Measurements from ENCODE around the gene SLC36A1. TPM values are rescaled to one million over a fixed set of nuclear protein-coding genes. Genes with fewer than 3 reads are reported as not detected.

Gene SLC36A1
- total RNA-seq, 1 donor from 2014 or later: 19.9 TPM

DNA sequence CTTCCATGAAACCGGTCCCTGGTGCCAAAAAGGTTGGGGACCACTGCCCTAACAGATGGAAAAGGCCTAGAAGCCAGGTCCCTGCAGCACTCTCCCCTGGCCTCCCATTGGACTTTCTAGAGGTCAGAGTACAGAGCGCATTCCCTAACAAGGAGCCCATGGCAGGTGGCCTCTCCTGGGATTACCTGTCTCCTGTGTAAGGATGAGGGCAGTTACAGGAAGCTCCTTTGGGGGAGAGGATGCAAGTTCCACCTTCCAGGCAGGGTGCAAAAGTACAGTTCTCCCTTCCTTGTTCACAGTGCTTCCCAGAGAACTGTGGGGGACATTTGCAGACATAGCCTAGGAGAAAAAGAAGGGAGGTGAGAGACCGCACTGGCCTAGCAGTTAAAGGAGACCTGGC is 62.4 kb downstream of the SLC36A1 start:
- no peaks in the 10 kb centered on the region for H3K9me3 ChIP-seq
- no peaks in the 10 kb centered on the region for H3K27me3 ChIP-seq
- intact Hi-C loops (cut with DNase I): no loop called here
- no peak for TF ChIP-seq CTCF (IDR thresholded peaks at IDR 0.05)
- DNase-seq (ENCODE audit: low spot score in 2 of 2): no peak
- no peak overlapping the region for H3K4me3 ChIP-seq
- no peaks in the 10 kb centered on the region for H3K4me1 ChIP-seq
- no peaks in the 10 kb centered on the region for H3K36me3 ChIP-seq
- H3K27ac ChIP-seq: no peak overlapping the region

- intact Hi-C loops (cut with DNase I): no loop called here
- DNase-seq (ENCODE audit: low spot score in 2 of 2): no peak
- Histone ChIP-seq H3K4me1 (no peaks in the 10 kb centered on the region), H3K27me3 (no peaks in the 10 kb centered on the region), H3K27ac (no peak overlapping the region), H3K36me3 (no peaks in the 10 kb centered on the region), H3K4me3 (no peak overlapping the region), H3K9me3 (no peaks in the 10 kb centered on the region)
- no peak for TF ChIP-seq CTCF (IDR thresholded peaks at IDR 0.05)
These were observed 69.9 kb downstream of the SLC36A1 start for GRCh38 chr5:151517122-151517920.

GRCh38 chr5:151520294-151520693 is 72.9 kb downstream of the SLC36A1 start:
- DNase-seq (ENCODE audit: low spot score in 2 of 2): no peak
- no peaks in the 10 kb centered on the region for H3K4me1 ChIP-seq
- H3K36me3 ChIP-seq: no peaks in the 10 kb centered on the region
- no peaks in the 10 kb centered on the region for H3K9me3 ChIP-seq
- no peak overlapping the region for H3K27ac ChIP-seq
- intact Hi-C loops (cut with DNase I): no loop called here
- no peaks in the 10 kb centered on the region for H3K27me3 ChIP-seq
- no peak for TF ChIP-seq CTCF (IDR thresholded peaks at IDR 0.05)
- H3K4me3 ChIP-seq: no peak overlapping the region

- Histone ChIP-seq H3K4me3 (no peak overlapping the region), H3K9me3 (no peaks in the 10 kb centered on the region), H3K27me3 (no peaks in the 10 kb centered on the region), H3K4me1 (no peaks in the 10 kb centered on the region), H3K36me3 (no peaks in the 10 kb centered on the region), H3K27ac (no peak overlapping the region)
- intact Hi-C loops (cut with DNase I): no loop called here
- TF ChIP-seq CTCF (IDR thresholded peaks at IDR 0.05): no peak
- DNase-seq (ENCODE audit: low spot score in 2 of 2): no peak
These were observed 74.8 kb downstream of the SLC36A1 start for GRCh38 chr5:151522226-151522625.

DNA sequence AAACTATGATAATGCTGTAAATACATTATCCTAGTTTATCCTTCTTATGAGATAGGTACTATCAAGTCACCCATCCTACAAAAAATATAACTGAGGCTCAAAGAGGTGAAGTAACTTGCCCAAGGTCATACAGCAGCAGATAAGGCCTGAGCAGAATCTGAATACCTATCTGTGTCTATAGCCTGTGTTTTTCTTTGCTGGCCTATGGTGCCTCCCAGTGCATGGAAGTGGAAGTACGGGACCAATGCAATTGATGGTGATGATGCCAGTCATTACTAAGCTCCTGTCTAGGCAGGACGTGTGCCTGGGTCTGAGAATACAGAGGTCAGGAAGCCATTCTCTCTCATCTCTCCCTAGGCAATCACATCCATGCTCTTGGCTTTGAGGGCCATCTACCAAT is 75.9 kb downstream of the SLC36A1 start:
- H3K9me3 ChIP-seq: no peaks in the 10 kb centered on the region
- no peak overlapping the region for H3K27ac ChIP-seq
- H3K4me1 ChIP-seq: no peaks in the 10 kb centered on the region
- intact Hi-C loops (cut with DNase I): no loop called here
- no peaks in the 10 kb centered on the region for H3K27me3 ChIP-seq
- peak in 1 of 3 experiments; percentile 25 for TF ChIP-seq CTCF (IDR thresholded peaks at IDR 0.05)
- no peak for DNase-seq (ENCODE audit: low spot score in 2 of 2)
- no peaks in the 10 kb centered on the region for H3K36me3 ChIP-seq
- no peak overlapping the region for H3K4me3 ChIP-seq
